Karpas-422 (cell line): ENCODE results near the gene PSMC3IP. TPM values are rescaled to one million over a fixed set of nuclear protein-coding genes. Genes with fewer than 3 reads are reported as not detected.
"Not testable (repeated sequence)": the region's sequence is repeated elsewhere in the genome, so short reads cannot be mapped to it uniquely, and the experiment has no call there.

Experiments
- DNase-seq: peaks from one replicate; pipeline ENCODE4 v3.0.0-alpha.2; 2015
- H2AFZ ChIP-seq: fragments of 200-600 bp; sonication (generic); 2 replicates; pipeline ENCODE4 v1.6.1; 2014; ENCODE audit warnings: antibody characterized with exemption, low read length, mixed read lengths
- H3K27ac ChIP-seq: fragments of 200-600 bp; sonication (generic); 2 replicates; pipeline ENCODE4 v1.5.1; 2014; ENCODE audit warnings: mild to moderate bottlenecking, low read length, moderate library complexity
- H3K27me3 ChIP-seq: fragments of 200-600 bp; sonication (generic); 2 replicates; pipeline ENCODE4 v1.6.1; 2014; ENCODE audit warnings: low read length, mixed read lengths
- H3K36me3 ChIP-seq: fragments of 200-600 bp; sonication (generic); 2 replicates; pipeline ENCODE4 v1.6.1; 2014; ENCODE audit warnings: low read length, mixed read lengths; ENCODE audit not compliant: insufficient read depth
- H3K4me1 ChIP-seq: fragments of 200-600 bp; sonication (generic); 2 replicates; pipeline ENCODE4 v1.6.1; 2014; ENCODE audit warnings: mild to moderate bottlenecking, low read length, mixed read lengths
- H3K4me2 ChIP-seq: fragments of 200-600 bp; sonication (generic); 2 replicates; pipeline ENCODE4 v1.6.1; 2014; ENCODE audit warnings: low read length, low read depth, mild to moderate bottlenecking; ENCODE audit not compliant: poor library complexity, severe bottlenecking
- H3K4me3 ChIP-seq: fragments of 200-600 bp; sonication (generic); 2 replicates; pipeline ENCODE4 v1.5.1; 2014; ENCODE audit warnings: mild to moderate bottlenecking, antibody characterized with exemption, low read length, mixed read lengths
- H3K79me2 ChIP-seq: fragments of 200-600 bp; sonication (generic); 2 replicates; pipeline ENCODE4 v1.6.1; 2014; ENCODE audit warnings: mild to moderate bottlenecking, low read length, mixed read lengths
- H3K9ac ChIP-seq: fragments of 200-600 bp; sonication (generic); 2 replicates; pipeline ENCODE4 v1.6.0; 2014; ENCODE audit warnings: low read length
- H3K9me2 ChIP-seq: fragments of 200-600 bp; sonication (generic), shearing (Covaris generic); replicated peaks from 2 replicates; pipeline ENCODE4 v1.6.0; 2014; ENCODE audit warnings: mild to moderate bottlenecking, low read length, moderate library complexity; ENCODE audit not compliant: insufficient read depth
- H3K9me3 ChIP-seq: fragments of 300-700, 200-600 bp; sonication (generic); 2 replicates; pipeline ENCODE4 v1.6.1; 2014; ENCODE audit warnings: low read length, mixed read lengths
- H4K20me1 ChIP-seq: fragments of 200-600 bp; sonication (generic); 2 replicates; pipeline ENCODE4 v1.6.1; 2014; ENCODE audit warnings: mild to moderate bottlenecking, antibody characterized with exemption, low read length, low read depth; ENCODE audit not compliant: insufficient read depth
- total RNA-seq: library from RNA; depleted of rRNA; stranded (reverse); fragments of >200 nt; shearing (Covaris generic); gene quantifications from 2 replicates; pipeline ENCODE4 v1.2.3, GENCODE V29; 2014; ENCODE audit warnings: low replicate concordance

PSMC3IP gene
- total RNA-seq, 1 experiment from 2014 or later, result 5.3 TPM

GRCh38 chr17:42612013-42612412 is 34.5 kb upstream of the PSMC3IP start:
- H3K4me2 ChIP-seq, result no peak overlapping the region

GRCh38 chr17:42609814-42610801 is 32.6 kb upstream of the PSMC3IP start:
- DNase-seq, result peak; percentile 60
- Histone ChIP-seq H3K4me2 (peak overlapping the region; percentile 99), H3K79me2 (peaks cover 50% of the 10 kb centered on the region), H2AFZ (peak overlapping the region; percentile 97), H3K27ac (peak overlapping the region; percentile 46), H3K9ac (peak overlapping the region; percentile 95), H3K4me1 (peaks cover 31% of the 10 kb centered on the region), H3K4me3 (peak overlapping the region; percentile 98)
- not testable (repeated sequence) for H4K20me1 ChIP-seq, H3K27me3 ChIP-seq, H3K9me3 ChIP-seq, H3K9me2 ChIP-seq, H3K36me3 ChIP-seq

More at GRCh38 chr17:42612013-42612412, 34.5 kb upstream of the PSMC3IP start:
- Histone ChIP-seq H3K9me2 (no peaks in the 10 kb centered on the region), H3K27ac (no peak overlapping the region), H3K9me3 (no peaks in the 10 kb centered on the region), H4K20me1 (no peaks in the 10 kb centered on the region), H3K27me3 (no peaks in the 10 kb centered on the region), H3K79me2 (peaks cover 31% of the 10 kb centered on the region), H3K4me3 (no peak overlapping the region), H3K9ac (no peak overlapping the region), H2AFZ (no peak overlapping the region), H3K4me1 (peaks cover 21% of the 10 kb centered on the region), H3K36me3 (peaks cover 12% of the 10 kb centered on the region; the same call in 1 of the 2 replicates)
- DNase-seq, result no peak

- peak within 1 kb of the TSS; percentile 95 for H3K9ac ChIP-seq
- no peaks in the 10 kb centered on the region for H4K20me1 ChIP-seq
- no peaks in the 10 kb centered on the region for H3K27me3 ChIP-seq
- H2AFZ ChIP-seq, result peak within 1 kb of the TSS; percentile 97
- H3K4me1 ChIP-seq, result peaks cover 31% of the 10 kb centered on the region
- H3K9me2 ChIP-seq, result no peaks in the 10 kb centered on the region
- H3K9me3 ChIP-seq, result no peaks in the 10 kb centered on the region
- peak within 1 kb of the TSS; percentile 99 for H3K4me2 ChIP-seq
- H3K4me3 ChIP-seq, result peak within 1 kb of the TSS; percentile 98
- DNase-seq, result peak; percentile 99
- H3K79me2 ChIP-seq, result peaks cover 58% of the 10 kb centered on the region
- peaks cover 7% of the 10 kb centered on the region; the same call in 1 of the 2 replicates for H3K36me3 ChIP-seq
- peak within 1 kb of the TSS; percentile 56 for H3K27ac ChIP-seq
Measured at GRCh38 chr17:42609182-42609813, 31.8 kb upstream of the PSMC3IP start, which contains the start of the genes RETREG3 and TUBG1. Gene RETREG3, minus strand, starts transcription at chr17:42609374. Its CDS starts 50 bp downstream, at chr17:42609324. Gene TUBG1, plus strand, starts transcription at chr17:42609683. Its CDS starts 55 bp downstream, at chr17:42609738.

- Histone ChIP-seq H3K79me2 (peaks cover 65% of the 10 kb centered on the region), H4K20me1 (no peaks in the 10 kb centered on the region), H3K36me3 (peaks cover 7% of the 10 kb centered on the region; the same call in 1 of the 2 replicates), H3K4me1 (peaks cover 31% of the 10 kb centered on the region), H3K9me2 (no peaks in the 10 kb centered on the region), H2AFZ (peak overlapping the region; percentile 72), H3K4me3 (peak overlapping the region; percentile 98), H3K27me3 (no peaks in the 10 kb centered on the region), H3K27ac (peak overlapping the region; percentile 56), H3K9ac (peak overlapping the region; percentile 94), H3K4me2 (peak overlapping the region; percentile 87), H3K9me3 (no peaks in the 10 kb centered on the region)
- peak; percentile 69 for DNase-seq
Measured at GRCh38 chr17:42608305-42609181, 31.0 kb upstream of the PSMC3IP start.

GRCh38 chr17:42607769-42608168 is 30.2 kb upstream of the PSMC3IP start:
- H3K27ac ChIP-seq, result no peak overlapping the region
- no peaks in the 10 kb centered on the region for H3K9me2 ChIP-seq
- H3K4me3 ChIP-seq, result peak overlapping the region; percentile 98
- peak overlapping the region; percentile 94 for H3K9ac ChIP-seq
- DNase-seq, result no peak
- peaks cover 7% of the 10 kb centered on the region; the same call in 1 of the 2 replicates for H3K36me3 ChIP-seq
- no peaks in the 10 kb centered on the region; the same call in 1 of the 2 replicates for H4K20me1 ChIP-seq
- peaks cover 72% of the 10 kb centered on the region for H3K79me2 ChIP-seq
- H2AFZ ChIP-seq, result no peak overlapping the region
- H3K4me1 ChIP-seq, result peaks cover 31% of the 10 kb centered on the region
- H3K4me2 ChIP-seq, result peak overlapping the region; percentile 87
- no peaks in the 10 kb centered on the region for H3K9me3 ChIP-seq
- no peaks in the 10 kb centered on the region for H3K27me3 ChIP-seq

GRCh38 chr17:42603318-42603717 is 25.8 kb upstream of the PSMC3IP start:
- Histone ChIP-seq H3K9me2 (no peaks in the 10 kb centered on the region), H3K27ac (no peak overlapping the region), H3K27me3 (no peaks in the 10 kb centered on the region), H3K9me3 (no peaks in the 10 kb centered on the region), H3K36me3 (no peaks in the 10 kb centered on the region), H4K20me1 (no peaks in the 10 kb centered on the region; the same call in 1 of the 2 replicates), H3K4me3 (no peak overlapping the region), H3K9ac (no peak overlapping the region), H3K4me1 (peaks cover 23% of the 10 kb centered on the region), H2AFZ (no peak overlapping the region), H3K79me2 (peaks cover 90% of the 10 kb centered on the region), H3K4me2 (no peak overlapping the region)
- no peak for DNase-seq

- Histone ChIP-seq H3K27ac (no peak overlapping the region), H3K79me2 (peaks cover 50% of the 10 kb centered on the region), H3K36me3 (no peaks in the 10 kb centered on the region), H3K9me3 (no peaks in the 10 kb centered on the region), H3K27me3 (no peaks in the 10 kb centered on the region), H3K4me3 (no peak overlapping the region), H3K4me2 (no peak overlapping the region), H2AFZ (no peak overlapping the region), H4K20me1 (no peaks in the 10 kb centered on the region; the same call in 1 of the 2 replicates), H3K4me1 (no peaks in the 10 kb centered on the region), H3K9me2 (no peaks in the 10 kb centered on the region), H3K9ac (no peak overlapping the region)
- DNase-seq, result peak; percentile 22
Measured at GRCh38 chr17:42598905-42599304, 21.4 kb upstream of the PSMC3IP start.
